Fibroblast of skin of right quadriceps (primary cell): ENCODE results near the gene ZC3H14.
"Not testable (repeated sequence)": the region's sequence is repeated elsewhere in the genome, so short reads cannot be mapped to it uniquely, and the experiment has no call there.

Source experiments
- DNase-seq: peaks from one replicate; pipeline ENCODE4 v3.0.0-alpha.2; 2013

The ZC3H14 gene, protein sequence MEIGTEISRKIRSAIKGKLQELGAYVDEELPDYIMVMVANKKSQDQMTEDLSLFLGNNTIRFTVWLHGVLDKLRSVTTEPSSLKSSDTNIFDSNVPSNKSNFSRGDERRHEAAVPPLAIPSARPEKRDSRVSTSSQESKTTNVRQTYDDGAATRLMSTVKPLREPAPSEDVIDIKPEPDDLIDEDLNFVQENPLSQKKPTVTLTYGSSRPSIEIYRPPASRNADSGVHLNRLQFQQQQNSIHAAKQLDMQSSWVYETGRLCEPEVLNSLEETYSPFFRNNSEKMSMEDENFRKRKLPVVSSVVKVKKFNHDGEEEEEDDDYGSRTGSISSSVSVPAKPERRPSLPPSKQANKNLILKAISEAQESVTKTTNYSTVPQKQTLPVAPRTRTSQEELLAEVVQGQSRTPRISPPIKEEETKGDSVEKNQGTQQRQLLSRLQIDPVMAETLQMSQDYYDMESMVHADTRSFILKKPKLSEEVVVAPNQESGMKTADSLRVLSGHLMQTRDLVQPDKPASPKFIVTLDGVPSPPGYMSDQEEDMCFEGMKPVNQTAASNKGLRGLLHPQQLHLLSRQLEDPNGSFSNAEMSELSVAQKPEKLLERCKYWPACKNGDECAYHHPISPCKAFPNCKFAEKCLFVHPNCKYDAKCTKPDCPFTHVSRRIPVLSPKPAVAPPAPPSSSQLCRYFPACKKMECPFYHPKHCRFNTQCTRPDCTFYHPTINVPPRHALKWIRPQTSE

DNA sequence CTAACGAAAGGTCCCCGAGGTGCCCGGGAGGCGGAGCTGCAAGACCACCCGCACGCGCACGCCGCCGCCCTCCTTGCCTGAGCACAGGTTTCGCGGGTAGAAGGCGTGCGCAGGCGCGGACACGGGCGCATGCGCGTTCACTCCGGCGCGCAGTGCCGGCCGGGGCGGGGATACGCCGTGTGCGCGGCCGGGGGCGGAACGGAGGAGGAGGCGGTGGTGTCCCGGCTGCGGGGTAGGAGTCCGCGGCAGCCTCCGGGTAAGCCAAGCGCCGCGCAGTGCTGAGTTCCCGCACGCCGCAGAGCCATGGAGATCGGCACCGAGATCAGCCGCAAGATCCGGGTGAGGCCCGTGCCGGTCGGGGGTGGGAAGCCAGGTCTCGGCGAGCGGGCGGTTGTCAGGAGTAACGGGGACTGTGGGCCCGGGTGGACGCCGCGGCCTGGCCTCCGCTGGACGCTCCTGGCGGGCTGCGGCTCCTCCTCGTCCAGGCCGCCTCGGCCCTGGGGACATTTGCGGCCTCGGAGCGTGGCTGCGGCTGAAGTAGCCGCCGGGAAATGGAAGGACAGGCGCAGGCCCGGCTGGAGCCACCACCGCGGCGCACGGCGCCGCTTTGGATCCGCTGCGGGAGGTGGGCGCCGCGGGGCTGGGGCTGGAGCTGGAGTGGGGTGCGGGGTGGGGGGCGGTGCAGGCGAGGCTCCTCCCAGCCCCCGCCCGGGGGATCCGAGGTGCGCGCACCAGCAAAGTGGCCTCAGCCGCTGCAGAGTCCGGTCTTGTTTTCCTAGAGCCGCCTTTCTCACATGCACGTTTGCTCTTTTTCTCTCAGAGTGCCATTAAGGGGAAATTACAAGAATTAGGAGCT lies at the start of gene ZC3H14:
Gene ZC3H14 (plus strand): TSS at position 207 of the 856 bp plus-strand sequence. CDS start 97 bp downstream, at position 304.
- DNase-seq: peak; percentile 88

DNA sequence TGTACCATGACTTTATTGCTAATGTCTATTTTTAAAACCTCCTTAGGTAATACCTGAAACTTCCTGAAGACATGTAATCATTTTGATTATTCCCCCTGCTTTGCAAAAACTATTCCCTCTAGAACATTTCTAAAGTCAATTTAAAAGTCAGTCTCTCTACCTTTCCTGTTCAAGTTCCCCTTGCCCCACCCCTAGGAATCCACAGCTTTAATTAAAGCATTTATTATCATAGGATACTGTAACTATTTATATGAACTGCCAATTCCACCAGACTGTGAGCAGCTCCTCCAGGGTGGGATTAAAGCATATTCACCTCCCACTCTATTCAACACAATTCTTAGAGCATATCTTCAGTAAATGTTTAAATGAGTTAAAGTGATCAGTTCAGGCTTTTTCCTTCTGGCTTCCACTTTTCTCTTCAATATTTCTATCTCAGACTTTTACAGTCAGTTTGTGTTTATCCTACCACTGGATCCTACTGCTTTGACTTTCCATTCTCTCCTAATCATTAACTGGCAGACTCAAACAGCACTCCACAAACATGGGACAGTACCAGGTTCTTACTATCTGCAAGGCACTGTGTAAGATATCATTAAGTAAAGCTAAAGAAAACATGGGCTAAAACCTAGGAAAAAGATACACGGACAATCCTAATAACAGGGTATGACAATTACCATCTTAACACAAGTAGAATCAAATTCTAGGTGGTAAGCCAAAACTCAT lies 47.2 kb upstream of the ZC3H14 start:
- no peak for DNase-seq

DNA sequence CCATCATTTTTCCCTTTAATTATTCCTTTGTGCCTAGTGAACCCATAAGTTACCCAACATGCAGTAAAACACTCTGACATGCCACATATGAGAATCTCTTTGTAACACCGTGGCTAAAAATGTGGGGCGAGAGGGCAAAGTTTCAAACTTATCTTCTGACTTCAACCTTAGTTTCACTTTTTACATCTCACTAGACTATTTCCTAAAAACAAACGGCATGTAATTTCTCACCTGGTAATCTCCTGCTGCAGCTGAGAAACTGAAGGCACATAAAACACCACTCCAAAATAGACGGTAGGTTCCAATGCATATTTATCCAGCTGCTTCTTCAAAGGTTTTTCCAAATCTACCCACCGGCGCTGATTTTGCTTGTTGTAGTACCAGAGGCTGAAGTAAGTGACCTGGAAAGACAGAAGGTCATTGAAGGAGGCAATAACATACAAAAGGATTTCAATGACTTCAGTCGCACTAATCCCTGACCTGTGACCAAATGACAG lies 45.9 kb upstream of the ZC3H14 start:
- no peak for DNase-seq

DNA sequence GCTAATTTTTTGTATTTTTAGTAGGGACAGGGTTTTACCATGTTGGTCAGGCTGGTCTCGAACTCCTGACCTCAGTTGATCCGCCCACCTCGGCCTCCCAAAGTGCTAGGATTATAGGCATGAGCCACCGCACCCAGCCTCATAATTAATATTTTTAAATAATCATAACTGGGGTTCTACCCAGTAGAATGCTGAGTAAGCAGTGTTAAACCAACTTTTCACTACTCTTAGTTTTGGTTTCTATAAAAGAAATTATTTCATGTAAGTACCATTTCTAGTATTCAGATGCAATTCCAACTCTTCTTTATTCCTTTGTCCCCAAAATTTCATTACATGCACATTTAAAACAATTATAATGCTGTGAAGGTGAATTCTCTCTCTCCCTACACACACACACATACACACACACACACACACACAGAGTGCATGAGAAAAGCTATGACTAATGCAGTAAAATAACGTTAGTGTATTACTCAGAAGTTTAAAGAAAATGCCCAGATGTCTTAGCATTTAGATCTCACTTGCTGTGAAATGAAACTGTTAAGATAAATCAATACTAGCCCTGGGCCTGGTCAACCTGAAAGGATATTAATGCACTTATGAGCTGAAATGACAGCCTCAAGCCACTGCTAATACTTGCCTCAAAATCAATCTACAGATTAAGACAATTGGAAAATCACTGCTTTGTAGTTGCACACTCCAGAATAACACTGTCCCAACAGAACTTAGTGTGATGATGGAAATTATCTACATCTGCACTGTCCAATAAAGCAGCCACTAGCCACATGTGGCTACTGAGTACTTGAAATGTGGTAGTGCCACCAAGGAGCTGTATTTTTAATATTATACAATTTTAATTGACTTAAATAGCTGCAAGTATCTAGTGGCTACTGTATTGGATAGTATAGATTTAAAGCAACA lies 44.0 kb upstream of the ZC3H14 start:
- DNase-seq: peak; percentile 74

DNA sequence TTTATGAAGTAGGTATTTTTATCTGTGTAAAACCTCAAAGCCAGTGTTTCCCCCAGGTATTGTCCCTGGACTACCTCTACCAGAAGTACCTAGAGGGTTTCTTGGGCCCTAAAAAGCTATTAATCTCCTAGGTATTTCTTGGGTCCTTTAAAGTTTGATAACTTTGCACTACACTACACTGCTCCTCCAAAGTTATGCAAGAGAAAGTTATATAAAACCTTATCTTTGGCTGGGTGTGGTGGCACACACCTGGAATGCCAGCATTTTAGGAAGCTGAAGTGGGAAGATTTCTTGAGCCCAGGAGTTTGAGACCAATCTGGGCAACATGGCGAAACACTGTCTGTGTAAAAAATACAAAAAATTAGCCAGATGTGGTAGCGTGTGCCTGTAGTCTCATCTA lies 42.9 kb upstream of the ZC3H14 start:
- DNase-seq: no peak

DNA sequence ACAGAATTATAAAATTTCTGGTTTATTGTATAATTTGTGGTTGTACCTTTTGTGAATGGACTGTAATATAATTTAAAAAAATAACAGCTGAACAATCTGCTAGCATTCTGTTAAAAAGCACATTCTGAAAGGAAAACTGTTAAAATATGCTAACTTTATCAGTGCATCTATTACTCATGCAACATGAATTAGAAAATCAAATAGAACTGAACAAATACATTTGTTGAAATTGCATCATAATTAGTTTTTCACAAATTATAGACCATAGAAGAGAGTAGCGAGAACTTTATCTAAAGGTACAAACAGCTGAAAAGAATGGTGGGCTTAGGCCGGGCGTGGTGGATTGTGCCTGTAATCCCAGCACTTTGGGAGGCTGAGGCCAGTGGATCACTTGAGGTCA lies 41.0 kb upstream of the ZC3H14 start:
- no peak for DNase-seq

DNA sequence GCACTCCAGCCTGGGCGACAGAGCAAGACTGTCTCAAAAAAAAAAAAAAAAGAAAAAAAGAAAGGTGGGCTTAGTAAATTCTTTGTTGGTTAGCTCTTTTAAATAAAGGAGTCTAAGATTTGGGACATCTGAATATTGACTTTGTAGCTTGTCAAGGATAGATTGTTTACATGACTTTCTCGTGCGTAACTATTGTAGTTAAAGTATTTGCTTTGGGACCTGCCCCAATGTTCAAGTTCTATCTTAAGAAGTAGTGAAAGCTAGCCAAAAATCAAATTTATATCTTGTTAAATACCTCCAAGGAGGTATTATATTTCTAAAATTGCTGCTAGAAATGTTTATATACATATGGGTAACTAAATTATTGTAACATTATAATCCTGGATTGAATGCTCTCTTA lies 40.4 kb upstream of the ZC3H14 start:
- DNase-seq: no peak

DNA sequence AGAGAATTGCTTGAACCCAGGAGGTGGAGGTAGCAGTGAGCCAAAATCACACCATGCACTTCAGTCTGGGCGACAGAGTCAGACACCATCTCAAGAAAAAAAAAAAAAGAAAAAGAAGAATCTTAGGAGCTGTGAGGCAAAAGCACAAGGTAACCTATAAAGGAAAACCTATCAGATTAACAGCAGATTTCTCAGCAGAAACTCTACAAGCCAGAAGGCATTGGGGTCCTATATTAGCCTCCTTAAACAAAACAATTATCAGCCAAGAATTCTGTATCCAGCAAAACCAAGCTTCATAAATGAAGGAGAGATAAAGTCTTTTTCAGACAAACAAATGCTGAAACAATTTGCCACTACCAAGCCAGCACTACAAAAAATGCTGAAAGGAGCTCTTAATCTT lies 32.9 kb upstream of the ZC3H14 start:
- not testable (repeated sequence) for DNase-seq

DNA sequence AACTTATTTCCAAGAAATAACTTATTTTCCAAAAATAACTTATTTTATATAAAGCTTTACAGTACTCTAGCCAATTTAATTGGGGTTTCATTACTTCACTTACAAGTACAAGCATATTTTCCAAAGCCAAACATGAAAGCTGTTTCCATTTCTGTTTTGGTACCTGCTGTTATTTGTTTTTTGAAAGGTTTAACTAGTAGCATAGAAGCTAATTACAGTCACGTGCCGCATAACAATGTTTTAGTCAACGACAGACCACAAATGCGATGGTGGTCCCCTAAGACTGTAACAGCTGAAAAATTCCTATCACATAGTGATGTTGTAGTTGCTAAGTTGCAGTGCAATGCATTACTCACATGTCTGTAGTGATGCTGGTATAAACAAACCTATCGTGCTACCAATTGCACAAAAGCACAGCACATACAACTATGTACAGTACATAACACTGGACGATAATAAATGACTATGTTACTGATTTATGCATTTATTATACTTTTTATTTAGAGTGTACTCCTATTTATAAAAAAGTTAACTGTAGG lies 29.7 kb upstream of the ZC3H14 start:
- no peak for DNase-seq

DNA sequence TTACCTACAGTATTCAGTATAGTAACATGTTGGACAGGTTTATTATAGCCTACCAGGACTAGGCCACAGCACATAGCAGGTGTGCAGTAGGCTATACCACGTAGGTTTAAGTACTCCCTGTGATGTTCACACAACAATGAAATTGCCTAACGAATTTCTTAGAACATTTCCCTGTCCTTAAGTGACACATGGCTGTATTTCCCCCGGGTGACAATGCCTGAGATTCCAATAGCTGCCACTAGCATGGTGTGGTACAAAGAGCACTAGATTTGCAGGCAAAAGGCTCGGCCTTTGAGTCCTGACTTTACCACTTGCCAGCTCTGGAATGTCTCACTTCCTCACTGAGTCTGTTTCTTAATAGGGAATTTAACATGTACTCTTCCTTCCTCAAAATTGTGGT lies 27.7 kb upstream of the ZC3H14 start:
- DNase-seq: no peak

DNA sequence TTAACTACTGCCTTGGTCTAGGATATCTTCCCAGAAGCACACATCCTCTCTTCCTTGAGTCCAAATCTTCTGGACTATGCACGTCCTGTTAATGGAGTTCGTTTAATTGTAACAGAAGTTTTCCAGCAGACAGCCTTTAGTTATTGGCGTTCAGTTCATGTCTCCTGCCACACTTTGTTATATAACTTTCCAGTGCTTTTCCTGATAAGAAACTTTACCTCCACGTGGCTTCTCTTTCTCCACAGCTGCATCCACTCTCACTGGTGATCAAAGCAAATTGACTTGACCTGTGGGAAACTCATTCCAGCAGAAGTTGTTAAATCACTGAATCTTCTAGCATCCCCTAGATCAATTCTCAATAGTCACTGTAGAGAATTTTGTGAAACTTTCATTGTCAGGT lies 27.0 kb upstream of the ZC3H14 start:
- no peak for DNase-seq

DNA sequence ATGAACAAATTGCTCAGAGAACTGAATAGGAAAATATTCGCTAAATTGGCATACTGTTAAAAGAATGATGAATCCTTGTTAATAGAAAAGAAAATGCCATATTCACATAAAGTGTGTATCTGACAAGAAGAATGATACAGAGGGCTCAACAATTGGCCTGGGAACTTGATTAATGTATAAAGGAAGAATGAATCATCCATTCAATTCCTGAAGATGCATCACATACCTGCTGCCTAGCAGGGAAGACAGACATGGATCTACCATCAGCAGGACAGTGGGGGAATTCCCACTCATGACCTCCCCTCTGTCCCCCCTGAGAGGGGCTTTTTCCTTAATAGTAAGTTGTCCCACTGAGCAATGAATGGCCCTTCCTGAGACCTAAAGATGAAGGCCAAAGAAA lies 21.5 kb upstream of the ZC3H14 start:
- no peak for DNase-seq

DNA sequence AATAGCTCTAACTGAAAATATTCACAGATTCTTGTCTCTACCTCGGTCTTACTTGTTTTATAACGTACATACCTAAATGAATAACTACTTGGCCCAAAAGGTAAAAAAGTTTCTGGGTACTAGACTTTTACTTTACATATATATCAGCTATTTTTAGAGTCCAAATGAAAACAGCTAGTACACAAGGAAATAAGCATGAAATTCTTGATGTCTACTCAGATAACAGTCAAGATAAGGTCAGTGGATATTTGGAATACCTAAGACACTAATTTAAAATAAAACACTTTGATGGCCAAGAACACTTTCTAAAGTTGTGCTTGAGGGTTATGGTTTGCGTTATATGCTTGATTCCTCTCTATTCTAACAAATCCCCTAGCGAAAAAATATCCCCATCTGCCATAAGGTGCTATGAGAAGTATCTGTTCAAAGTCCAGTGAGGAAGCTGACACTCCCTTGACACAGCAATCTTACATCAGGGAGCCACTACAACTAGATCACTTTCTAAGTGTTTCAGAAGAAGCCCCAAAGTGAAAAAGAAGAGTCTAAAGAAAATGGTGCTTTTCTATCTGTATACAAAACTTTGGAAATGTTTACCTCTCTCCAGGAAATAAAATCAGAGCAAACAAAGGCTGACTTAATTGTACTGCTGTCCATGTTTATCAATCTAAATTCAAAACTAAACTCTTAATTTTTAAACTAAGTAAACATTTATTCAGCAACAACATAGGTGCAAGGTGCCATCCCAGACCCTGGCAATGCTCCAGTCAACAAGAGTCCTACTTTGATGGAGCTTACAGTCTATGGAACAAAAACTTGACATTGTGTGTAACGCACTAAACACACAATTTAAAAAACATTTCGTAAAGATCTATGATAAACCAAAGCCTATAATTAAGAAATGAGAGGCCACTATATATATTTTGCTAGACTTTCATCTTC lies 19.7 kb upstream of the ZC3H14 start:
- no peak for DNase-seq

DNA sequence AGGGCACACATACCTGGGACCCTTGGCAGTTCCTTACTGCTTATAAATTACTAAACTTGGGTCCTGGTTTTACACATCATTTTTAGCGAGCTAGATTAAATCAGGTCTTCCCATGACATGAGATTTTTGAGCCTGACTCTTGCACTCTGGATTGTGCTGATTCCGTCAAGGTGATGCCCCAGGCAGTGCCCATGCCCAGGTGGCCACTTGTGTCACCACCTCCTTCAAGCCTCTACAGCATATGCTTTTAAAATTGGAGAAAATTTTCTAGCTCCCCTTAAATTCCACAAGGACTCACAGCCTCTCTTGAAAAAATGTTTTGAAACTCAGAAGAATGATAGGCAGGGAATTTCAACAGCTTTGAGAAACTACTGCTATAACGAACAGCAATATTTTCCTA lies 17.6 kb upstream of the ZC3H14 start:
- DNase-seq: no peak

DNA sequence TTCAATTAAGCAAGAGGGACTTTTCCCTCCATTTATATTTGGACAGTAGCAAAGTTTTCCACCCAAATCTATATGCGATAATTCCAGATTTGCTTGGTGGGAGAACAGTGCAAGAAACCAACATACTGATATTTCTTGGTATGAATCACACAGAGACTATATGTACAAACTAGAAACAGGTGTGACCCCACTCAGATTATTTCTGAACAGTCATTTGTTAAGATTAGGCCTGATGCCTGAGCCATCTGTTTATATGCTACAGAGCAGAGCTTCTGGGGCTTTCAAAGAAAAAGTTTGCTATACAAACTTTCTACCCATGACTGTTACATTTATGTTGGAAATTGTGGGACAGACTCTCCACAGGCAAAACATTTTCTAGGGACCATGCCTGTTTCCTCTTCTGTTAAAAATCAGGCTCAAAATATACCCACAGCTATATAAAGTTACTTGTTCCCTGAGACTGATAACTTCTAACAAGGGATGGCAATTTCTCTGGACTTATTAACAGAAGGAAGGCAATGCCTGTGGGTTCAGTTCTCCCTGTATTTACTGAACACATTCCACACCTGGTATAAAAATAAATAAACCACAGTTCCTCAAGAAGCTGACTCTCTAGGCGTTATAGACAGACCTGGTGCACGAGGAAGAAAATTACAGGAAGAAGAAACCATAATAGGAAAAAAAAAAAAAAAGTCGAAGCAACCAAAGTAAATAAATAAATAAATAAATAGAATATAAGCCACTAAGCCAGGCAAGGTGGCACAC lies 16.0 kb upstream of the ZC3H14 start:
- DNase-seq: no peak

DNA sequence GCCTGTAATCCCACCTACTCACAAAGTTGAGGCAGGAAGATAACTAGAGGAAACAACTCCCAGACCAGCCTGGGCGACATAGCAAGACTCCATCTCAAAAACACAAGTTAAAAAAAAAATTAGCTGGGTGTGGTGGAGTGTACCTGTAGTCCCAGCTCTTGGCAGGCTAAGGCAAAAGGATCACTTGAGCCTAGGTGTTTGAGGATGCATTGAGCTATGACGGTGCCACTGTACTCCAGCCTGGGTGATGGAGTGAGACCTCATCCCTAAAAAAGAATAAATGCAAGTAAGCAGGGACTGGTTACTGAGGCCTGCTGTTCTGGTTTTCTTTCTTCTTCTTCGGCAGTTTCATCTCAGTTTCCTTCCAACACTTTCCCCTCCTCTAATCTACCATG lies 15.5 kb upstream of the ZC3H14 start:
- DNase-seq: no peak

DNA sequence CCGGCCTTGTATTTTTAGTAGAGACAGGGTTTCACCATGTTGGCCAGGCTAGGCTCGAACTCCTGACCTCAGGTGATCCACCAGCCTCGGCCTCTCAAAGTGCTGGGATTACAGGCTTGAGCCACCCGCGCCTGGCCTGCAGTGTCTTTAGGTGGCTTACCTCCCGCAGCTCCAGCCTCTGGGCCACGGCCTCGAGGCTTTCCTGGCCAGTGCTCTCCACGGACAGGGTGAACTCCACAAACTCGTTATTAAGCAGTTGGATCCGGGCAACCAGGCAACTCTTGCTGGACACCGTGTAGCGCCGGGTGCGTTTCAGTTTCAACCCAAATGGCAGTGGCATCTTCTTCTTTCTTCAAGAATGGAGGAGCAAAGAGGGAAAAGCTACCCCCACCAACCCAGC lies 12.8 kb upstream of the ZC3H14 start:
- no peak for DNase-seq

DNA sequence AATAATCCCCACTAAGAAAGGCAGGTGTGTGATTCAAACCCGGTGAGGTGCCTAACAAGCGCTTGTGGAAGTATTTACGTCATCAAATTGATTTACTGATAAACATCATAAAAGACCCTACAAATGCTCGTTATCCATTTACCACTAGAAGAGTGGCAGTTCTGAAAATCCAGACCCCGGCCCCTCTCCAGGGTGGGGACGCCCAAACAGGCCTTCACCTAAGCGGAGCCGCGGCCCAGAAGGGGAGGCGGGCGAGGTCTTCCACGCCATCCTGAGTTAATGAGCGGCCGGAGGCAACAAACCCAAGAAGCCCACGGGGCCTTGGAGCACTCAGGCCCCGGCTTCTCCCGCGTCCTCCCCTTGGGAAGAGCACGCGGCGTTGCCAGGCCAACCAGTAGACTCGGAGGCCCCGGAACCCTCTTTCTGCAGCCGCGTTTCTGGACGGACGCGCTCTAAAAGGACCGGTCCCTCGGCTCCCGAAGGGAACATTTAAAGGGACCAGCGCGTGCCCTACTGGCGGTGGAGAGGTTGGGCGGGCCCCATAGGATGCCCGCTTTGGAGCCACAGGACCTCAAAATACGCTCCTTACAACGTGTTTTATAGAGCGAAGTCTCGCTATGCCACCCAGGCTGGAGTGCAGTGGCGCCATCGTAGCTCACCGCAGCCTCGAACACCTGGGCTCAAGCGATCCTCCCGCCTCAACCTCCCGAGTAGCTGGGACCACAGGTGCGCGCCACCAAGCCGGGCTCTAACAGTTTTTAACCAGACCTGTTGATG lies 11.6 kb upstream of the ZC3H14 start:
- DNase-seq: peak; percentile 87
